ENCODE measurements around the gene SFMBT2. TPM values are rescaled to one million over a fixed set of nuclear protein-coding genes. Genes with fewer than 3 reads are reported as not detected.

SFMBT2 gene
- total RNA-seq, 1 donor from 2014 or later, result 18.7 TPM

DNA sequence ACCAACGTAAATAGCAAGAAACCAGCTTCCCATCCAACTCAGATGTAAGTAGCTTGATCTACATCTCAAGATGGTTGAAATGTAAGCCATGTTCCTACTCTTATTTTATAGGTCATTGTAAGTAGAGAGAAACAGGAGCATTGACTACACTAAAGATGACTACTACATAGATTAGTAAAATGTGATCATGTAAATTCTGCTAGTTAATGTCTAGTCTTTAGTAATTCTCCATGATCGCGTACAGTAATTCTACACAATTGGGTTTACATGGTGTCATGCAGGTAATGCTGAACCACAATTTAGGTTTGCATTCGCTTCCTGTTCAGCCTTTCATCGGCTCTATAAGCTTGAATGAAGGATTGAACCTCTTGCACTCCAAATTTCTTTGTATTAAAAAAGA, 14.9 kb upstream of the SFMBT2 start:
- intact Hi-C loops (cut with micrococcal nuclease), result no loop called here
- CTCF ChIA-PET, result interaction anchor here (0.6 to 1.0 kb wide), 2 partner anchors 262 to 504 kb away, joined by 3 read pairs; no protein-coding TSS in a partner anchor
- no peaks in the 10 kb centered on the region for H3K27me3 Mint-ChIP-seq
- POLR2A ChIA-PET, result no interaction called here
- H3K4me1 Mint-ChIP-seq, result peaks cover 4% of the 10 kb centered on the region
- TF ChIP-seq, protein P1, sequence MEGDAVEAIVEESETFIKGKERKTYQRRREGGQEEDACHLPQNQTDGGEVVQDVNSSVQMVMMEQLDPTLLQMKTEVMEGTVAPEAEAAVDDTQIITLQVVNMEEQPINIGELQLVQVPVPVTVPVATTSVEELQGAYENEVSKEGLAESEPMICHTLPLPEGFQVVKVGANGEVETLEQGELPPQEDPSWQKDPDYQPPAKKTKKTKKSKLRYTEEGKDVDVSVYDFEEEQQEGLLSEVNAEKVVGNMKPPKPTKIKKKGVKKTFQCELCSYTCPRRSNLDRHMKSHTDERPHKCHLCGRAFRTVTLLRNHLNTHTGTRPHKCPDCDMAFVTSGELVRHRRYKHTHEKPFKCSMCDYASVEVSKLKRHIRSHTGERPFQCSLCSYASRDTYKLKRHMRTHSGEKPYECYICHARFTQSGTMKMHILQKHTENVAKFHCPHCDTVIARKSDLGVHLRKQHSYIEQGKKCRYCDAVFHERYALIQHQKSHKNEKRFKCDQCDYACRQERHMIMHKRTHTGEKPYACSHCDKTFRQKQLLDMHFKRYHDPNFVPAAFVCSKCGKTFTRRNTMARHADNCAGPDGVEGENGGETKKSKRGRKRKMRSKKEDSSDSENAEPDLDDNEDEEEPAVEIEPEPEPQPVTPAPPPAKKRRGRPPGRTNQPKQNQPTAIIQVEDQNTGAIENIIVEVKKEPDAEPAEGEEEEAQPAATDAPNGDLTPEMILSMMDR (IDR thresholded peaks at IDR 0.05), result no peak
- H3K27ac Mint-ChIP-seq, result no peak overlapping the region
- DNase-seq, result no peak
- H3K9me3 Mint-ChIP-seq, result no peaks in the 10 kb centered on the region
- no peak overlapping the region for H3K4me3 Mint-ChIP-seq
- H3K36me3 Mint-ChIP-seq (ENCODE audit: low read depth), result no peaks in the 10 kb centered on the region
- ATAC-seq (ENCODE audit: low read depth), result no peak

- intact Hi-C loops (cut with micrococcal nuclease), result loop anchor here (1.0 to 5.0 kb wide), 2 partner anchors 262 to 1877 kb away; no protein-coding TSS in a partner anchor
- Mint-ChIP-seq H3K36me3 (ENCODE audit: low read depth) (no peaks in the 10 kb centered on the region), H3K9me3 (no peaks in the 10 kb centered on the region), H3K27ac (no peak overlapping the region), H3K4me1 (peaks cover 4% of the 10 kb centered on the region), H3K4me3 (no peak overlapping the region), H3K27me3 (no peaks in the 10 kb centered on the region)
- DNase-seq, result no peak
- TF ChIP-seq, protein P1 (IDR thresholded peaks at IDR 0.05), result no peak
- ATAC-seq (ENCODE audit: low read depth), result no peak
- ChIA-PET CTCF (interaction anchor here (1.0 to 1.3 kb wide), 3 partner anchors 100 to 262 kb away, joined by 3 to 7 read pairs (median 7); no protein-coding TSS in a partner anchor), POLR2A (no interaction called here)
These were observed 14.1 kb upstream of the SFMBT2 start for GRCh38 chr10:7424919-7425318.

GRCh38 chr10:7424315-7424714, 13.5 kb upstream of the SFMBT2 start:
- H3K27ac Mint-ChIP-seq, result no peak overlapping the region
- POLR2A ChIA-PET, result no interaction called here

DNA sequence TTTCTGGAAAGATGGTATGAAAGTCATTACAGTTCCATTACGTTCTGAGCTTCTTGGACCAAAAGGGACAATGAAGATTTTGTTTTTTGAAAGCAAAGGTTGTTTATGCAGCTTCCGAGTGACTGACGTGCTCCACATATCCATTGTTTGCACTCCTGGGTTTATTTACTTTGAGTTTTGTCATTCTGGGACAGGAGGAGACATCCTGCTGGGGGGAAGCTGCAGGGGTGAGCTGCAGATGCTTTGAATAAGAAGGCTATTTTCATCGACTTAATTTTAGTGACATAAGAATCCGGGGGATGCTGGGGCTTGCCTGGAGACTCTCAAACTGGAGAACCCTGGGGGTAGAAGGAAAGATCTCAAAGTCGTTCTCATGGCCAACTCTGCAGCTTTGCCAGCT, 12.7 kb upstream of the SFMBT2 start:
- DNase-seq (no peak), ATAC-seq (ENCODE audit: low read depth) (no peak)
- H3K9me3 Mint-ChIP-seq, result no peaks in the 10 kb centered on the region
- H3K4me3 Mint-ChIP-seq, result no peak overlapping the region
- no peaks in the 10 kb centered on the region for H3K36me3 Mint-ChIP-seq (ENCODE audit: low read depth)
- intact Hi-C loops (cut with micrococcal nuclease), result loop anchor here (5.0 kb wide), 1 partner anchor 1879 kb away; no protein-coding TSS in a partner anchor
- ChIA-PET CTCF (no interaction called here), POLR2A (interaction anchor here (0.6 to 0.8 kb wide), 2 partner anchors 49 to 1443 kb away, joined by 3 to 4 read pairs; no protein-coding TSS in a partner anchor)
- H3K4me1 Mint-ChIP-seq, result peaks cover 4% of the 10 kb centered on the region
- H3K27me3 Mint-ChIP-seq, result no peaks in the 10 kb centered on the region
- TF ChIP-seq, protein P1 (IDR thresholded peaks at IDR 0.05), result no peak
- no peak overlapping the region for H3K27ac Mint-ChIP-seq

More at GRCh38 chr10:7424315-7424714, 13.5 kb upstream of the SFMBT2 start:
- H3K36me3 Mint-ChIP-seq (ENCODE audit: low read depth), result no peaks in the 10 kb centered on the region
- H3K4me3 Mint-ChIP-seq, result no peak overlapping the region
- peaks cover 4% of the 10 kb centered on the region for H3K4me1 Mint-ChIP-seq
- CTCF ChIA-PET, result interaction anchor here (1.3 kb wide), 2 partner anchors 101 to 262 kb away, joined by 7 read pairs; no protein-coding TSS in a partner anchor
- H3K9me3 Mint-ChIP-seq, result no peaks in the 10 kb centered on the region
- DNase-seq (no peak), ATAC-seq (ENCODE audit: low read depth) (peak; percentile 54)
- intact Hi-C loops (cut with micrococcal nuclease), result loop anchor here (1.0 to 5.0 kb wide), 2 partner anchors 263 to 1878 kb away; no protein-coding TSS in a partner anchor
- no peaks in the 10 kb centered on the region for H3K27me3 Mint-ChIP-seq
- TF ChIP-seq, protein P1 (IDR thresholded peaks at IDR 0.05), result no peak

DNA sequence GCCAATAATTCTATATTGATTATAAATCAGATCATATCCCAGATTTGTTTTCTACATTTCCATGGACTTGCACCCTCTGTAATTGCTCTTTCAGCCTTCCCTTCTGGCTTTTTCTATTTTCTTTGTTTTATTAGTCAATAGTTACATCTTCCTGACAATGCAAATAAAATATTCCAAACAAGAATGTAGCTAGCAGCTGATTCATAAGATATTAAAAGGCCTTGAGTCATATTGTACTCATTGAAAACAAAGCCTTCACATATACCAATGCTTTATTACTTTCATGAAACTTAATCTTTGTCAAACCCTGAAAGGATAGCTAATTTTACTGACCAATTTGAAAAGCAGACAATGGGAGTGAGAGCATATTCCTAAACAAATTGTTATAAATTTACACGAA, 10.7 kb upstream of the SFMBT2 start:
- Mint-ChIP-seq H3K27me3 (no peaks in the 10 kb centered on the region), H3K36me3 (ENCODE audit: low read depth) (no peaks in the 10 kb centered on the region), H3K27ac (no peak overlapping the region), H3K9me3 (no peaks in the 10 kb centered on the region), H3K4me3 (no peak overlapping the region), H3K4me1 (peaks cover 4% of the 10 kb centered on the region)
- intact Hi-C loops (cut with micrococcal nuclease), result loop anchor here (5.0 kb wide), 1 partner anchor 1881 kb away; no protein-coding TSS in a partner anchor
- ATAC-seq (ENCODE audit: low read depth) (no peak), DNase-seq (no peak)
- CTCF ChIA-PET, result interaction anchor here (0.7 to 2.3 kb wide), 5 partner anchors 11 to 501 kb away, joined by 3 to 7 read pairs (median 4); partner anchors contain the start of gene SFMBT2
- POLR2A ChIA-PET, result interaction anchor here (1.4 kb wide), 1 partner anchor 11 kb away, joined by 4 read pairs; the partner anchor contains the start of gene SFMBT2
- TF ChIP-seq, protein P1 (IDR thresholded peaks at IDR 0.05), result no peak

Measured in activated B cell treated with CpG ODN at 0.5 μM for 24 hours (primary cell).